Transverse colon (tissue), 4 donors: ENCODE measurements around the gene BEST4.

Experiments used
- EP300 ChIP-seq: sonication (generic); formaldehyde crosslinking; IDR thresholded peaks from one replicate; pipeline ENCODE4 v1.6.1; 2017; ENCODE audit warnings: antibody characterized with exemption, low read depth
- POLR2A ChIP-seq: fragments of 450-650 bp; IDR thresholded peaks from one replicate; pipeline ENCODE4 v1.6.1; 2016; ENCODE audit warnings: antibody characterized with exemption, mild to moderate bottlenecking, moderate library complexity
- POLR2AphosphoS5 ChIP-seq, 3 donors: sonication (generic); formaldehyde crosslinking; IDR thresholded peaks; one replicate each; pipeline ENCODE4 v1.6.1; 2016; ENCODE audit warnings: antibody characterized with exemption in 3 of 3
- TF ChIP-seq, protein P1 (sequence below), 5 experiments: fragments of 200-600 bp in 3 of 5; fragments of 450-650 bp in 2 of 5; sonication (generic) in 3 of 5; IDR thresholded peaks; 1 replicate in 2 of 5; 2 replicates in 3 of 5; pipeline ENCODE4 v1.5.1; 2016 to 2017; ENCODE audit warnings: antibody characterized with exemption in 5 of 5, inconsistent platforms in 3 of 5, mild to moderate bottlenecking in 2 of 5, moderate library complexity in 1 of 5

GRCh38 chr1:44759077-44759476 lies 28.9 kb downstream of the BEST4 start:
- TF ChIP-seq, protein P1, sequence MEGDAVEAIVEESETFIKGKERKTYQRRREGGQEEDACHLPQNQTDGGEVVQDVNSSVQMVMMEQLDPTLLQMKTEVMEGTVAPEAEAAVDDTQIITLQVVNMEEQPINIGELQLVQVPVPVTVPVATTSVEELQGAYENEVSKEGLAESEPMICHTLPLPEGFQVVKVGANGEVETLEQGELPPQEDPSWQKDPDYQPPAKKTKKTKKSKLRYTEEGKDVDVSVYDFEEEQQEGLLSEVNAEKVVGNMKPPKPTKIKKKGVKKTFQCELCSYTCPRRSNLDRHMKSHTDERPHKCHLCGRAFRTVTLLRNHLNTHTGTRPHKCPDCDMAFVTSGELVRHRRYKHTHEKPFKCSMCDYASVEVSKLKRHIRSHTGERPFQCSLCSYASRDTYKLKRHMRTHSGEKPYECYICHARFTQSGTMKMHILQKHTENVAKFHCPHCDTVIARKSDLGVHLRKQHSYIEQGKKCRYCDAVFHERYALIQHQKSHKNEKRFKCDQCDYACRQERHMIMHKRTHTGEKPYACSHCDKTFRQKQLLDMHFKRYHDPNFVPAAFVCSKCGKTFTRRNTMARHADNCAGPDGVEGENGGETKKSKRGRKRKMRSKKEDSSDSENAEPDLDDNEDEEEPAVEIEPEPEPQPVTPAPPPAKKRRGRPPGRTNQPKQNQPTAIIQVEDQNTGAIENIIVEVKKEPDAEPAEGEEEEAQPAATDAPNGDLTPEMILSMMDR (IDR thresholded peaks at IDR 0.05), result no peak
- TF ChIP-seq POLR2AphosphoS5 (IDR thresholded peaks at IDR 0.05) (no peak), EP300 (no peak), POLR2A (no peak)
